ENCODE data around the gene PRXL2A. TPM values are rescaled to one million over a fixed set of nuclear protein-coding genes. Genes with fewer than 3 reads are reported as not detected.
A peak's percentile ranks its signal among the peaks of the same experiment; 100 is the strongest.

Gene PRXL2A
- polyA plus RNA-seq, 3 donors: 0.61 to 4.1 (median 3.4) TPM

- Histone ChIP-seq H3K9me3 (replicated peaks in 1 of 2; ENCODE audit: control insufficient read depth in 1 of 2, insufficient read depth in 1 of 2, low read length in 2 of 2) (no peaks in the 10 kb centered on the region), H3K9ac (ENCODE audit: insufficient read depth, low read length, poor library complexity, severe bottlenecking) (no peak overlapping the region), H3K4me2 (replicated peaks; ENCODE audit: extremely low read depth, low read length, poor library complexity, severe bottlenecking) (no peak overlapping the region), H4K20me1 (ENCODE audit: insufficient read depth, low read length) (no peaks in the 10 kb centered on the region), H3K27ac (ENCODE audit: low read depth in 1 of 2, low read length in 2 of 2) (no peak overlapping the region), H3K4me3 (replicated peaks in 1 of 3; ENCODE audit: low read depth in 2 of 3, low read length in 3 of 3) (no peak overlapping the region), H3K79me2 (ENCODE audit: insufficient read depth, low read length) (no peaks in the 10 kb centered on the region), H3K27me3 (ENCODE audit: control insufficient read depth in 2 of 2, insufficient read depth in 2 of 2, low read length in 2 of 2) (peaks cover 0 to 23% of the 10 kb centered on the region in 2 donors), H3K36me3 (replicated peaks in 1 of 2; ENCODE audit: control insufficient read depth in 1 of 2, insufficient read depth in 2 of 2, low read length in 2 of 2) (no peaks in the 10 kb centered on the region), H3K4me1 (ENCODE audit: control insufficient read depth in 1 of 2, insufficient read depth in 2 of 2, low read length in 2 of 2) (peaks cover 19 to 31% of the 10 kb centered on the region in 2 donors), H2AFZ (ENCODE audit: insufficient read depth, low read depth, low read length, poor library complexity, severe bottlenecking) (no peak overlapping the region)
- peaks cover 29% of the 10 kb centered on the region for H3K4me1 Mint-ChIP-seq
- H3K27ac Mint-ChIP-seq: no peak overlapping the region
- intact Hi-C loops (cut with micrococcal nuclease): no loop called here
- peaks cover 0 to 10% of the 10 kb centered on the region in 2 donors for H3K36me3 Mint-ChIP-seq
- H3K4me3 Mint-ChIP-seq: no peak overlapping the region
- peaks cover 21 to 31% (median 25%) of the 10 kb centered on the region in 3 donors for H3K27me3 Mint-ChIP-seq (ENCODE audit: low read depth in 3 of 3)
- DNase-seq: no peak
- no peak for TF ChIP-seq CTCF (IDR thresholded peaks at IDR 0.05)
- peaks cover 0 to 2% (median 0%) of the 10 kb centered on the region in 7 donors for H3K9me3 Mint-ChIP-seq
- 41% methylated on average over 2 of the region's 5 CpGs for WGBS (ENCODE audit: insufficient coverage)
Measured at GRCh38 chr10:80412486-80412885, 4.1 kb downstream of the PRXL2A start.

GRCh38 chr10:80413271-80413996 is 5.1 kb downstream of the PRXL2A start:
- H4K20me1 ChIP-seq (ENCODE audit: insufficient read depth, low read length): no peaks in the 10 kb centered on the region
- intact Hi-C loops (cut with micrococcal nuclease): no loop called here
- Mint-ChIP-seq H3K9me3 (peaks cover 0 to 1% (median 0%) of the 10 kb centered on the region in 7 donors), H3K4me3 (peak overlapping the region; percentile 17 to 63), H3K27ac (peak overlapping the region in 1 of 7 donors; percentile 18), H3K27me3 (ENCODE audit: low read depth in 3 of 3) (peaks cover 12 to 25% (median 18%) of the 10 kb centered on the region in 3 donors), H3K36me3 (peaks cover 0 to 5% of the 10 kb centered on the region in 2 donors), H3K4me1 (peaks cover 23% of the 10 kb centered on the region)
- DNase-seq: no peak
- peaks cover 0 to 16% of the 10 kb centered on the region in 2 donors for H3K27me3 ChIP-seq (ENCODE audit: control insufficient read depth in 2 of 2, insufficient read depth in 2 of 2, low read length in 2 of 2)
- no peak overlapping the region for H3K9ac ChIP-seq (ENCODE audit: insufficient read depth, low read length, poor library complexity, severe bottlenecking)
- H3K9me3 ChIP-seq (replicated peaks in 1 of 2; ENCODE audit: control insufficient read depth in 1 of 2, insufficient read depth in 1 of 2, low read length in 2 of 2): no peaks in the 10 kb centered on the region
- no peak overlapping the region for H3K4me3 ChIP-seq (replicated peaks in 1 of 3; ENCODE audit: low read depth in 2 of 3, low read length in 3 of 3)
- no peak overlapping the region for H3K4me2 ChIP-seq (replicated peaks; ENCODE audit: extremely low read depth, low read length, poor library complexity, severe bottlenecking)
- no peaks in the 10 kb centered on the region for H3K79me2 ChIP-seq (ENCODE audit: insufficient read depth, low read length)
- peak overlapping the region; percentile 48 for H2AFZ ChIP-seq (ENCODE audit: insufficient read depth, low read depth, low read length, poor library complexity, severe bottlenecking)
- H3K36me3 ChIP-seq (replicated peaks in 1 of 2; ENCODE audit: control insufficient read depth in 1 of 2, insufficient read depth in 2 of 2, low read length in 2 of 2): no peaks in the 10 kb centered on the region
- peaks cover 12 to 22% of the 10 kb centered on the region in 2 donors for H3K4me1 ChIP-seq (ENCODE audit: control insufficient read depth in 1 of 2, insufficient read depth in 2 of 2, low read length in 2 of 2)
- H3K27ac ChIP-seq (ENCODE audit: low read depth in 1 of 2, low read length in 2 of 2): no peak overlapping the region
- WGBS (ENCODE audit: insufficient coverage): 37% methylated on average over 10 of the region's 12 CpGs
- TF ChIP-seq CTCF (IDR thresholded peaks at IDR 0.05): no peak
